ENCODE measurements around the gene KIAA1958.

Gene KIAA1958

GRCh38 chr9:112572416-112572815 is 85.8 kb downstream of the KIAA1958 start:
- H4K20me1 ChIP-seq (ENCODE audit: insufficient read depth, low read length): peaks cover 15% of the 10 kb centered on the region
- no peak for TF ChIP-seq EZH2phosphoT487 (IDR thresholded peaks at IDR 0.05; ENCODE audit: low read depth)
- TF ChIP-seq CTCF (IDR thresholded peaks at IDR 0.05; ENCODE audit: low read depth, low read length): no peak
- H3K4me2 ChIP-seq (ENCODE audit: low read length): no peak overlapping the region
- peaks cover 4% of the 10 kb centered on the region; the same call in 1 of the 2 replicates for H3K79me2 ChIP-seq (ENCODE audit: low read length)
- H3K9me3 ChIP-seq (ENCODE audit: insufficient read depth, low read length): no peaks in the 10 kb centered on the region
- H2AFZ ChIP-seq (ENCODE audit: low read depth, low read length): no peak overlapping the region
- peaks cover 6% of the 10 kb centered on the region for H3K36me3 ChIP-seq (replicated peaks; ENCODE audit: low read depth, low read length)
- no peaks in the 10 kb centered on the region for H3K4me1 ChIP-seq (ENCODE audit: low read length)
- no peak overlapping the region for H3K27ac ChIP-seq (ENCODE audit: low read length)
- H3K4me3 ChIP-seq (ENCODE audit: low read length): no peak overlapping the region
- H3K27me3 ChIP-seq (ENCODE audit: low read depth, low read length): no peaks in the 10 kb centered on the region
- H3K9ac ChIP-seq (ENCODE audit: low read length): no peak overlapping the region

DNA sequence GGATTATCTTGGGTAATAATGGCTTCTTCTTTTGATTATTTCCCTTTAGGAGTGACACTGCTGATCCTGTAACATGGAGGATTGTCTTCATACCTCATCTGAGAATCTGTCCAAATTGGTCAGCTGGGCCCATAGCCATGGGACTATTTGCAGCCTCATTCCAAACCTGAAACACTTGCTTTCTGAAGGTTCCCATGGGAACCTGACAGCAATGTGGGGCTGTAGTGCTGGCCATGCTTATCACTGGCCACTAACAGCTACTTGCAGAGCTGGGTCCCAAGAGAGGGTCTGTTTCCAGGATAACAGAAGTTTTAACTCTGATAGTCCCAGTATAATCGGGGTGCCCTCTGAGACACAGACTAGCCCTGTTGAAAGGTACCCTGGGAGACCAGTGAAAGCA is 87.4 kb downstream of the KIAA1958 start:
- no peaks in the 10 kb centered on the region for H3K9me3 ChIP-seq (ENCODE audit: insufficient read depth, low read length)
- no peak overlapping the region for H3K9ac ChIP-seq (ENCODE audit: low read length)
- no peak overlapping the region for H3K4me2 ChIP-seq (ENCODE audit: low read length)
- TF ChIP-seq EZH2phosphoT487 (IDR thresholded peaks at IDR 0.05; ENCODE audit: low read depth) (no peak), CTCF (IDR thresholded peaks at IDR 0.05; ENCODE audit: low read depth, low read length) (no peak)
- H3K4me3 ChIP-seq (ENCODE audit: low read length): no peak overlapping the region
- no peaks in the 10 kb centered on the region for H3K27me3 ChIP-seq (ENCODE audit: low read depth, low read length)
- no peak overlapping the region for H2AFZ ChIP-seq (ENCODE audit: low read depth, low read length)
- H3K79me2 ChIP-seq (ENCODE audit: low read length): peaks cover 3% of the 10 kb centered on the region; the same call in 1 of the 2 replicates
- peaks cover 6% of the 10 kb centered on the region for H3K36me3 ChIP-seq (replicated peaks; ENCODE audit: low read depth, low read length)
- no peak overlapping the region for H3K27ac ChIP-seq (ENCODE audit: low read length)
- H3K4me1 ChIP-seq (ENCODE audit: low read length): no peaks in the 10 kb centered on the region
- peaks cover 14% of the 10 kb centered on the region for H4K20me1 ChIP-seq (ENCODE audit: insufficient read depth, low read length)

DNA sequence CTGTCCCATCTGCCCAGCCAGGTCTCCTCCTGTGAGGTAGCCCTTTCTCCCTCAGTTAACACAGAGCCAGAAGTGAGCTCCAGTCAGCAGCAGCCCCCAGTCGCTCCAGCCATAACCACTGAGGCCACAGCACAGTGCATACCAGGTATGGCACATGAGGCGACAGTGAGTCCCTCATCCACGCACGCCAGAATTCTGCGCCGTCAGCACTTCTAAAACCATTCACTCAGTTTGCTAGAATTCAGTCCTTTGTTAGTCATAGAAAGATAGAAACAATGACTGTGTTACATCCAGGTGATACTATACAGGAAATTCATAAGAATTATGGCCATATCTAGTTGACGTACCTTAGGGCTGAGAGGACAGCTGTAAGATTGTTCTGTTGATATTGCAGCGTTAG is 88.5 kb downstream of the KIAA1958 start:
- Histone ChIP-seq H3K4me2 (ENCODE audit: low read length) (no peak overlapping the region), H3K79me2 (ENCODE audit: low read length) (no peaks in the 10 kb centered on the region; the same call in 1 of the 2 replicates), H3K9me3 (ENCODE audit: insufficient read depth, low read length) (no peaks in the 10 kb centered on the region), H3K27me3 (ENCODE audit: low read depth, low read length) (no peaks in the 10 kb centered on the region), H4K20me1 (ENCODE audit: insufficient read depth, low read length) (peaks cover 5% of the 10 kb centered on the region; the same call in 1 of the 2 replicates), H2AFZ (ENCODE audit: low read depth, low read length) (no peak overlapping the region), H3K4me1 (ENCODE audit: low read length) (no peaks in the 10 kb centered on the region), H3K36me3 (replicated peaks; ENCODE audit: low read depth, low read length) (peaks cover 6% of the 10 kb centered on the region), H3K27ac (ENCODE audit: low read length) (no peak overlapping the region), H3K4me3 (ENCODE audit: low read length) (no peak overlapping the region), H3K9ac (ENCODE audit: low read length) (no peak overlapping the region)
- TF ChIP-seq CTCF (IDR thresholded peaks at IDR 0.05; ENCODE audit: low read depth, low read length) (no peak), EZH2phosphoT487 (IDR thresholded peaks at IDR 0.05; ENCODE audit: low read depth) (no peak)

GRCh38 chr9:112581469-112582176 is 95.0 kb downstream of the KIAA1958 start:
- Histone ChIP-seq H3K9ac (ENCODE audit: low read length) (no peak overlapping the region), H3K27ac (ENCODE audit: low read length) (no peak overlapping the region), H3K27me3 (ENCODE audit: low read depth, low read length) (no peaks in the 10 kb centered on the region), H3K36me3 (replicated peaks; ENCODE audit: low read depth, low read length) (no peaks in the 10 kb centered on the region), H3K4me3 (ENCODE audit: low read length) (no peak overlapping the region), H3K4me2 (ENCODE audit: low read length) (no peak overlapping the region), H3K79me2 (ENCODE audit: low read length) (no peaks in the 10 kb centered on the region), H3K9me3 (ENCODE audit: insufficient read depth, low read length) (no peaks in the 10 kb centered on the region), H3K4me1 (ENCODE audit: low read length) (no peaks in the 10 kb centered on the region), H2AFZ (ENCODE audit: low read depth, low read length) (no peak overlapping the region), H4K20me1 (ENCODE audit: insufficient read depth, low read length) (no peaks in the 10 kb centered on the region)
- no peak for TF ChIP-seq CTCF (IDR thresholded peaks at IDR 0.05; ENCODE audit: low read depth, low read length)
- TF ChIP-seq EZH2phosphoT487 (IDR thresholded peaks at IDR 0.05; ENCODE audit: low read depth): no peak

Measured in OCI-LY3 (cell line).